ENCODE results near the gene PROM2.

The PROM2 gene

GRCh38 chr2:95325026-95325425, 50.8 kb downstream of the PROM2 start:
- DNase-seq, result no peak

GRCh38 chr2:95325590-95326432, 51.6 kb downstream of the PROM2 start:
- no peak for DNase-seq

- no peak for DNase-seq
Observed at GRCh38 chr2:95326433-95327140, 52.3 kb downstream of the PROM2 start.

- no peak for DNase-seq
Observed at GRCh38 chr2:95327861-95328260, 53.6 kb downstream of the PROM2 start.

GRCh38 chr2:95328358-95329125, 54.3 kb downstream of the PROM2 start:
- no peak for DNase-seq

- no peak for DNase-seq
Observed at GRCh38 chr2:95329401-95329800, 55.2 kb downstream of the PROM2 start.

GRCh38 chr2:95329891-95330793, 55.9 kb downstream of the PROM2 start:
- DNase-seq, result no peak

GRCh38 chr2:95330794-95331338, 56.6 kb downstream of the PROM2 start:
- DNase-seq, result no peak

- no peak for DNase-seq
Observed at GRCh38 chr2:95331606-95332005, 57.4 kb downstream of the PROM2 start.

- DNase-seq, result no peak
Observed at GRCh38 chr2:95332036-95332435, 57.8 kb downstream of the PROM2 start.

- no peak for DNase-seq
Observed at GRCh38 chr2:95333056-95333455, 58.8 kb downstream of the PROM2 start.

GRCh38 chr2:95333888-95334338, 59.7 kb downstream of the PROM2 start:
- DNase-seq, result no peak

- no peak for DNase-seq
Observed at GRCh38 chr2:95334916-95335641, 60.8 kb downstream of the PROM2 start.

- no peak for DNase-seq
Observed at GRCh38 chr2:95336406-95336805, 62.2 kb downstream of the PROM2 start.

GRCh38 chr2:95337829-95338228, 63.6 kb downstream of the PROM2 start:
- DNase-seq, result no peak

Data from inflammatory macrophage treated with lipopolysaccharide for 4 hours (primary cell).